ENCODE data around the gene AGFG2. TPM values are rescaled to one million over a fixed set of nuclear protein-coding genes. Genes with fewer than 3 reads are reported as not detected.

AGFG2 gene
- total RNA-seq, 1 donor from 2014 or later: 1.3 TPM

DNA sequence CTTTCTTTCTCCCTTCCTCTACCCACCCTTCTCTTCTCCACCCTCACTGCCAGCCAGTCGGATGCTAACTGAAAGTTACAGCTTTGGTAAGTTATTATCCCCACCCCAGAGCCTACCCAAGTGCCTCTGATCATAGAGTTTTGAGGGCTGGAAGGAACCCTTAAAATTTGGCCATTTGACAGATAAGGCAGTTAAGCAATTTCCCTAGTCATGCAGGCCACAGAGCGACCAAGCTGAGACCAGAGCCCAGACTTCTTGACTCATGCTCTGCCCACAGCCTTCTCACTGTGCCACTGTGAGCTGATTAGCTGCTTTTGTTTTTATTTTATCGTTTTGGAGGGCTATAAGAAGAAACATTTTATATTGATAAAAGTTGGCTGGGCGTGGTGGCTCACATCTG is 17.5 kb downstream of the AGFG2 start:
- DNase-seq (ENCODE audit: low read depth) (no peak), FAIRE-seq (no peak)
- TF ChIP-seq, protein P1, sequence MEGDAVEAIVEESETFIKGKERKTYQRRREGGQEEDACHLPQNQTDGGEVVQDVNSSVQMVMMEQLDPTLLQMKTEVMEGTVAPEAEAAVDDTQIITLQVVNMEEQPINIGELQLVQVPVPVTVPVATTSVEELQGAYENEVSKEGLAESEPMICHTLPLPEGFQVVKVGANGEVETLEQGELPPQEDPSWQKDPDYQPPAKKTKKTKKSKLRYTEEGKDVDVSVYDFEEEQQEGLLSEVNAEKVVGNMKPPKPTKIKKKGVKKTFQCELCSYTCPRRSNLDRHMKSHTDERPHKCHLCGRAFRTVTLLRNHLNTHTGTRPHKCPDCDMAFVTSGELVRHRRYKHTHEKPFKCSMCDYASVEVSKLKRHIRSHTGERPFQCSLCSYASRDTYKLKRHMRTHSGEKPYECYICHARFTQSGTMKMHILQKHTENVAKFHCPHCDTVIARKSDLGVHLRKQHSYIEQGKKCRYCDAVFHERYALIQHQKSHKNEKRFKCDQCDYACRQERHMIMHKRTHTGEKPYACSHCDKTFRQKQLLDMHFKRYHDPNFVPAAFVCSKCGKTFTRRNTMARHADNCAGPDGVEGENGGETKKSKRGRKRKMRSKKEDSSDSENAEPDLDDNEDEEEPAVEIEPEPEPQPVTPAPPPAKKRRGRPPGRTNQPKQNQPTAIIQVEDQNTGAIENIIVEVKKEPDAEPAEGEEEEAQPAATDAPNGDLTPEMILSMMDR (IDR thresholded peaks at IDR 0.05; ENCODE audit: insufficient read depth, low read length, severe bottlenecking): no peak
- Histone ChIP-seq H3K4me3 (ENCODE audit: low read depth, low read length) (no peak overlapping the region), H3K27me3 (ENCODE audit: control insufficient read depth, insufficient read depth, low read length) (no peaks in the 10 kb centered on the region), H3K36me3 (ENCODE audit: control insufficient read depth, insufficient read depth, low read length) (peaks cover 3% of the 10 kb centered on the region)

DNA sequence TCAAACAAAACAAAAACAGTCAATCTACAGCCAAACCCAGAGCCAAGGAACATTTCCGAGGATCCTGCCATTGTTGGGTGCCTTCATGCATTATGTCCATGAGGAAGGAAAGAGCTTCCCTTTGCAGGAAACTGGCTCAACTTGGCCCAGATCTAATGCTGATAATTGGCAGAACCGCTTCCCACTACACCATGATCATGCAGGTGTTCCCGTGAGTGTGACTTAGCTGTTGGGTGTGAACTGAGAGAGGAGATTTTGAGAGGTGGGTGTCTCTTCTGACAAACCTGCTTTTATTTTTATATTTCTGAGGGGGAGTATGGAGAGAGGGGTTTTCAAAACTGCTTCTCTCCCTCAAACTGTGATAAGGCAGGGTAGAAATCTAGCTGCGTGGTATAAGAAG is 20.1 kb downstream of the AGFG2 start:
- H3K36me3 ChIP-seq (ENCODE audit: control insufficient read depth, insufficient read depth, low read length): peaks cover 3% of the 10 kb centered on the region
- TF ChIP-seq, protein P1 (IDR thresholded peaks at IDR 0.05; ENCODE audit: insufficient read depth, low read length, severe bottlenecking): no peak
- no peak for DNase-seq (ENCODE audit: low read depth)
- H3K4me3 ChIP-seq (ENCODE audit: low read depth, low read length): no peak overlapping the region
- H3K27me3 ChIP-seq (ENCODE audit: control insufficient read depth, insufficient read depth, low read length): no peaks in the 10 kb centered on the region
- no peak for FAIRE-seq

GRCh38 chr7:100561491-100562194 is 22.6 kb downstream of the AGFG2 start:
- no peak for FAIRE-seq
- peaks cover 3% of the 10 kb centered on the region for H3K36me3 ChIP-seq (ENCODE audit: control insufficient read depth, insufficient read depth, low read length)
- TF ChIP-seq, protein P1 (IDR thresholded peaks at IDR 0.05; ENCODE audit: insufficient read depth, low read length, severe bottlenecking): no peak
- H3K27me3 ChIP-seq (ENCODE audit: control insufficient read depth, insufficient read depth, low read length): no peaks in the 10 kb centered on the region
- no peak for DNase-seq (ENCODE audit: low read depth)
- H3K4me3 ChIP-seq (ENCODE audit: low read depth, low read length): no peak overlapping the region

- FAIRE-seq: no peak
These were observed 23.4 kb downstream of the AGFG2 start for GRCh38 chr7:100562195-100563099.

DNA sequence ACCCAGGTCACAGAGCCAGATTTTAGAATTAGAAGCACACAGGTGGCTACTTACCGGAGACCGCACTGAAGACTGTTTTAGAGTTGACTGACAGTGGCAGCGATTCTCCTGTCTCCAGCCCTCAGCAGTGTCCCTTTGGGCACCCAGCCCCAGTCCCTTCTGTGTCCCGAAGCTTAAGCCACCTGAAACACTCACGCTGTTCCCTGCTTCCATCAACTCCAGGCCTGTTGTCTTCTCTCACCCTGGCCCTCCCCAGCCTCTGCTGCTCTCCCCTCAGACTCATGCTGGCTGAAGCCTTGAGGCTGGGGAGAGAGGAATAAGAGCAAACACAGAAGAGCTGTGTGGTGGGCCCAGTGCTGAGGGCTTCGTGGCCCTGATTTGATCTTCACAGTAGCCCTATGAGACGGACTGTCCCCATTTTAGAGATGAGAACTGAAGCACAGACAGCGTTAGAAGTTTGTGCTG is 24.1 kb downstream of the AGFG2 start:
- DNase-seq (ENCODE audit: low read depth) (no peak), FAIRE-seq (no peak)
- Histone ChIP-seq H3K27me3 (ENCODE audit: control insufficient read depth, insufficient read depth, low read length) (no peaks in the 10 kb centered on the region), H3K36me3 (ENCODE audit: control insufficient read depth, insufficient read depth, low read length) (peaks cover 3% of the 10 kb centered on the region), H3K4me3 (ENCODE audit: low read depth, low read length) (no peak overlapping the region)
- TF ChIP-seq, protein P1 (IDR thresholded peaks at IDR 0.05; ENCODE audit: insufficient read depth, low read length, severe bottlenecking): no peak

More at GRCh38 chr7:100562195-100563099, 23.4 kb downstream of the AGFG2 start:
- H3K27me3 ChIP-seq (ENCODE audit: control insufficient read depth, insufficient read depth, low read length): no peaks in the 10 kb centered on the region
- no peak for DNase-seq (ENCODE audit: low read depth)
- TF ChIP-seq, protein P1 (IDR thresholded peaks at IDR 0.05; ENCODE audit: insufficient read depth, low read length, severe bottlenecking): no peak
- H3K36me3 ChIP-seq (ENCODE audit: control insufficient read depth, insufficient read depth, low read length): peaks cover 3% of the 10 kb centered on the region
- no peak overlapping the region for H3K4me3 ChIP-seq (ENCODE audit: low read depth, low read length)

Measured in bronchial epithelial cell (primary cell).